ENCODE results near the gene SLC12A8.

Gene SLC12A8

DNA sequence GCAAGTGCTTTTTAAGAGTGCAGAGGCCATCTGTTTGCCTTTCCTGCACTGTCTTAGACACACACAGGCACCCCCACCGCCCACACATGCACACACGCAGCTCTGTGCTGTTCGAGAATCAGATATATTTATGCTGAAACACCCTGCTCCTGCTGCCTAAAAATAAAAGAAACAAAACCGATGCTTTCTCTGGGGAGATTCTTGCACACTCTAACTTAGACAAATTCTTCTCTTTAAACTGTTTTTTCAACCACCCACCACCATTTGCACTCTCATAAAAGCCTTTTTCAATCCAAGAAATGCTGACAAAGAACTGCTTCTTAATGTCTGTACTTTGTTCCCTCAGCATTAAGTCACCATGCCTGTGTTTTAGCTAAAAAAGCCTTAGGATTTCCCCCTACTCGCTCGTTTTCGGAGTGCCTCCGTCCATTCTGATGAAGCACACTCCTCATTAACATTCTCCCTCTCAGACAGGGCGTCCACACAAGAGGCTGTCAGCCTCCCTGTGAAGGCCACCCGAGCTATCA lies 26.2 kb downstream of the SLC12A8 start:
- DNase-seq, result peak in 1 of 2 donors; percentile 53

GRCh38 chr3:125185805-125186204 lies 26.7 kb downstream of the SLC12A8 start:
- DNase-seq, result no peak

DNA sequence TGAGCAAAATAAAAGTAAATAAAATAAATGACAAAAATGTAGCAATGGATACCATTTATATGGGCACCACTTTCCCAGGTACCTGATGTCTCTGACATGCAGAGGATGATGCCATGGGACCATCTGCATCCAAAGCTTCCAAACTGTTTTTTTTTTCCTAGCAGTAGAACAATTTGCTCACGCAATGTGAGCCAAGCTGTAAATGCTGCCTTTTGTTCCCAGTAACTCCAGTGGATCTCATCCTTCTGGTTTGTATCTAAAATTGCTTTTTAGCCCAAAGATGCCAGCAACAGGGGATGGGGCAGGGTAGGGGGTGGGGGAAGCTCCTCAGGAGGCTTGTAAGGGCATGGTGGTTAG lies 32.7 kb downstream of the SLC12A8 start:
- DNase-seq, result peak in 1 of 2 donors; percentile 13

DNA sequence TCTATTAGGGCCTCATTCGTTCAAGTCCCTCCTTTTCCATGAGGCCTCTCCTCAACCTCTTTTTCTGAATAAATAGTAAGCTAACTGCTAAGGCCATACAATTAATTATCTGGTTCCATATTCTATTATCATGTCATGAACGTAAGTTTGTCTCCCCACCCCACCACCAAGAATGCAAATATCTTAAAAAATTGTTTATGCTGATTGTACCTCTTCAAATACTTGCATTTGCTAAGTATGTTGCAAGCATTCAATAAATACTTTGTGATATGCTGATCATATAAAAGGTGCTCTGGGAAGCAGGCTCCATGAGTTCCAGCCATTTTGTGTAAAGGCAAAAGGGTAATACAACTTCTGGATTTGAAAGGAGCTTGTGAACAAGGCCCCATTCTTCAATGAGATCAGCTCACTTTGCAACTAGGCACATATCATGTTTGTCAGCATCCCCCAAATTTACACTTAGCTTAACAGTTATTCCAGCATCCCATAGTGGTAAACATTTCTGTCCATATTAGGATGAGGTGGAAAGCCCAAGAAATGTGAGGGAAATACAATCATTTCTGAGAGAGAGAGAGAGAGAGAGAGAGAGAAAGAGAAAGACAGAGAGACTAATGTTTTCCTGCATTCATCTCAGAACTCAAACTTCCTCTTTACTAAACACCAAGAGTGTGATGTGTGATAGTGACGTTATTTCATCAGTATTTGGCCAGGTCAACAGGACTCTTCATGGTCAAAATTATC lies 33.2 kb downstream of the SLC12A8 start:
- DNase-seq, result no peak

DNA sequence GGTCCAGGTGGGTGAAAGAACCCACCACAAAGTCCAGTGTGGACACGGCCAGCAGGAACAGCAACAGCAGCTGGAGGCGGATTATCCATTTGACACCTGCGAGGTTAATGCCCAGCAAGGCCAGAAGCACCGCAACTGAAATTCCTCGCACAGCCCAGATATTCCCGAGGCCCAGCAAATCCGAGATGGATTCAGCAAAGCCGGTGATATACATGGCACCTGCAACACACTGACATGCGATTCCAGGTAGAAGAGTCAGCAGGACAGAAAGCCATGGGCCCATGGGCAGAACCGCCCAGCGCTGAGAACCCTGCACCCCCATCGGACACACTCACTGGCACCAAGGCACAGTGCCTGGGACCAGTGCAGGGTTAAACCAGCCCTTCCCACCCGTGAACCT lies 34.8 kb downstream of the SLC12A8 start:
- DNase-seq, result no peak

- DNase-seq, result no peak
Observed at GRCh38 chr3:125175295-125176078, 37.1 kb downstream of the SLC12A8 start.

GRCh38 chr3:125172346-125172745 lies 40.2 kb downstream of the SLC12A8 start:
- DNase-seq, result no peak

DNA sequence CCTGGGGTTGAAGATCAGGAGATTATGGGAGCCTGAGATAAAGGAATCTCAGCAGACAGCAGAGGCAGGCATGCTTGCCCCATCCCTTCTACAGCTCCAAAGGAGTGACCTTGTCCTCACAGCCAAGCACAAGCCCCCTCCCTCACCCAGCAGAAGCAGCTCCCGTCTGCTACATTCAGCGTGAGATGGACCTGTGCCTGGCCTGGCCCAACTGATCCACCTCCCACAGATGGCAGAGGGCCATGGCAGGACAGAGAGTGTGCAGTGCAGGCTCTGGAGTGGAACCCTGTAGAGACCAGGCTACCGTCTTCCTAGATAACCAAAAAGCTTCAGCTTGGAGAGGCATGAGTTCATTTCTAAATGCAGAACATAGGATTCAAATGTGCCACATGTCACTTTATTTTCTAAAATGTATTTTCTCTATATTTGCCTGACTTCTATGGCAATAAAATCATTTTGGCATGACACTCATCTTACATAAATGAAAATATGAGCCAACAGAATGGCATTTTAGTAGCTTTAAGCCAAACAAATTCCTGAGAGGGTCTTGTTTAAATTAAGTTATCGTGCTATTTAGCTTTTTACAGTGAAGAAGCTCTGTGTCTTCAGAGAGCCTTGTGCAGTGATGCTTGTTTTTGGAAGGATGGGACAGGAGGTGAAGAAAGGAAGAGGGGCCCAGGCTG lies 43.7 kb downstream of the SLC12A8 start:
- DNase-seq, result no peak

DNA sequence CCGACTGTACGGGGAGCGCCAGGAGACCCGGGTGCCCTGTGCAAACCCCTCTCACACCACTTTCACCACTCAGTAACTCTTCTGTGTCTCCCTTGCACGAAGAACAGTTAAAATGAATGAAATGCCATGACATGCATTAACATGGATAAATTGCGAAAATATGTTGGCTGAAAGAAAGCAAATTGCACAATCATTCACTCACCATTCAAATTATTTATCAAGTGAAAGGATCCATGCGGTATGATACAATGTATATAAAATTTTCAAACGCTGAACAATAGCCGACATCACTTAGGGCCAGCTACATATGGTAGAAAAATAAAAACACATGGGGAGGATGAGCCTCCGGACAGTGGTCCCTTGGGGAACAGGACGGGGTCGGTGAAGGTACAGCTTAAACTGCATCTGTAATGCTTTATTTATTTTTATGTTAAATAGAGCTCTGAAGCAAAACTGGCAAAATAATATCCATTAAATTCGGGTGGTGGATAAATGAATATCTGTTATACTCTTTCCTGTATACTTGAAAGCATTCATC lies 45.9 kb downstream of the SLC12A8 start:
- DNase-seq, result no peak

- DNase-seq, result no peak
Observed at GRCh38 chr3:125165948-125166553, 46.5 kb downstream of the SLC12A8 start.

DNA sequence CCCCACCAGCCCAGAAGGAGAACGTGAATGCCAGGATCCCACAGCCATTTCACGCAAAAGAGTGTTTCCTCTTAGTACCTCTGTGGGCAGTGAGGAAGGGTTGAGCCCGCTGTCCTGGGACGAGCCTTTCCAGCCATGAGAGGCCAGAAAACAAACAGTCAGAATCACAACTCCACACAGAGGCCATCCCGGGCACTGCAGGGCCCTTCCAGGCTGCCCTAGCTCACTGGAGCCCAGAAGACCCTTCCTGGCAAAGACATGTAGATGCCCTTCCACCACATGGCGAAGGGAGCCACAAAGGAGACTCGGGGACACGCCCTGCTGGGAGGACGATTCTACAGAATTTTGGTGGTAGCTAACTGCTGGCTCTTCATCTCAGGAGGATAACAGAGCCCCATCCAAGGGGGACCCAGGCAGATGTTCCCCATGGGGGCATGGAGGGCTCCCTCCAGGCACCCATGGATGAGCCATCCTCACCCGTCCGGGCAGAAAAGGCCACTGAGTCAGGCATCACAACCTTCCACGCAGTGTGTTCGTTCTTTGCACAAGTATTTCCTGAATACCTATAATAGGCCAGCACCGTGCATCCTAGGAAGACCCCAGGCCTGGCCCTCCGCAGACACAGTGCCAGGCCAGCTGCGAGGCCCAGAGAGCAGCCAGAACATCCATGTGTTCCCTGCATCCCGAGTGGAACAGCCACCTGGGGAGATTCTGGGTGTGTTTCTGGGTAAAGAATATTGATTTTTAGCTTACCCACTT lies 47.2 kb downstream of the SLC12A8 start:
- no peak for DNase-seq

DNA sequence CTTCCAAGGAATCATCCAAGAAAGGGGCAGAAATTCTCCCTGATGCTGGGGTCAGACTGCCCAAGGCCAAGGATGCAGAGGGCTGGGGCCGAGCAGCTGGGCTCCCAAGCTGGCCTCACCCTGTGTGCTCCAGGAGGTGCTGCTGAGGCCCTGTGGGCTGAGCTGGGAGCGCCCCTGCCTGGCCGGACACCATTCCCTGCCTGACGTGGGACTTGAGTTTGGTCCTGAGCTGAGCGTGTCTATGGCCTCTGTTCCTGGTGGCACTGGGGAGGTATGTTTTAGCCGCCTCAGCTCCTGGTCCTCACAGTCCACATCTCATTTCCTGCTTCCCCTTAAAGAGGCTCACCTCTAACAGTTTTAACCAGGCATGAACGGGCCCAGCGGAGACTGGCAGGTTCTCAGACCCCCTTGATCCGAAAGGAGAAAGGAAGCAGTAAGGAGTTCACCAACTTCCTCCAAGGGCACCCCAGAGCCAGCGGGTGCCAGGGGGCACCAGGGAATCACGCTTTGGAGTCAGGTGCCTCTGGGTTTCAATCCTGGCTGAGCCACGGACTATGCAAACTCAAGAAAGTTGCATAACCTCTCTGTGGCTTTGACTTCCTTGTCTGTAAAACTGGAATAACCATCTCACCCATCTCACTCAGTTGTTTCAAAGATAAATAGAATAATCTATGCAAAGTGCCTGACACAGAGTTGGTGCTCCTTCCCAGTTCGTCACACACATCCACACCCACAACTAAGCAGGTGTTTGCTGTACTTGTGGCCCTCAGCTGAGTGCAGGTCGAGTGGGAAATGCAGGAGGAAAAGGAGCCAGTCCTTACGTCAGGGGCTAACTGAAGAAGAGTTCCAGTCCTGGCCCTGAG lies 48.6 kb downstream of the SLC12A8 start:
- DNase-seq, result no peak

- no peak for DNase-seq
Observed at GRCh38 chr3:125161607-125162219, 50.8 kb downstream of the SLC12A8 start.

- DNase-seq, result no peak
Observed at GRCh38 chr3:125160606-125161371, 51.8 kb downstream of the SLC12A8 start.

DNA sequence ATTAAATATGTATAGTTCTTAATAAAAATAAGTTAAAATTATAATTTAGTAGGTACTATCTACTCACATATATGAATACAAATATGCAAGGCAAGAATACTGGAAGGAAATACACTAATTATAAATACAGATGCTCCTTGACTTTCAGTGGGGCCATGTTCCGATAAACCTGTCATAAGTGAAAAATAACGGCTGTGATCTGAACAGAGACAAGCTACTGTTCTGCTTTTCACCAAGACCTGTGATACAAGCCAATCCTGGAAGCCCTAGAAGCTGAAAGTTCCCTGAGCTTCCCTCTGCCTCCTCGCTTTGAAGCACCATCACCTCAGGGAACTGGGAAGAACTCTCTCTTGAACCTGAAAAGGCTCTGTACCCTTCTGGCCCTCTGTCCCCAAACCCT lies 55.4 kb downstream of the SLC12A8 start:
- DNase-seq, result no peak

DNA sequence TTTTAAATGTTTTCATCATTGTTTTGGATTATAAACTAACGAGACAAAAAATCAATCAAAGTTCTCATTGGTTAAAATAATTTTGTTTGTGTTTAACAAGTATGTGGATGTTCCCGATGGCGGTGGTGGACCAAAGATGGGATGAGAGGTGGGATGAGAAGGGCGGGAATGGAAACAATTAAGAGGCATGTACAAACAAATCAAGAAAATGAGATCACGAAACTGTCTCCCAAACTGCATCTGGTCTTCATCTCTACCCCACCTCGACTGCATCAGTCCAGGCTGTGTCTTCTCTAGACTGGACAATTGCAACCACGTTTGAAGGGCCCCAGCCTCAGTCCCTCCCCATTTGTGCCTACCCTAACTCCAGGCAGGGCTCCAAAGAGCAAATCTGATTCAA lies 56.1 kb downstream of the SLC12A8 start:
- DNase-seq, result no peak

DNA sequence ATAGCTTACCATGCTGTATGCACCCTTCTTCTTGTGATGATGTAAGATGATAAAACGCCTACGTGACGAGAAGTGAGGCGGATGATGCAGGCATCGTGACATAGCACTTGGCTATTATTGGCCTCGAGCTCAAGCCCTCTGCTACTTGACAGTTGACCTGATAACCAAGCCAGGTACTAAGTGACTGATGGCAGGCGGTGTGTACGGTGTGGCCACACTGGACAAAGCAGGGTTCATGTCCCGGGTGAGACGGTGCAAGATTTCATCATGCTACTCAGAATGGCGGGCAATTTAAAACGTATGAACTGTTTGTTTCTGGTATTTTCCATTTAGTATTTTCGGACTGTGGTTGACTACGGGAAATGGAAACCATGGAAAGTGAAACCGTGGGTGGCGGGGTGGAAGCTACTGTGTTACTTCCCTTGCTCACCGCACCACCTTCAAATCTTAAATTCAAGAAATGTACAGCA lies 57.7 kb downstream of the SLC12A8 start:
- no peak for DNase-seq

DNA sequence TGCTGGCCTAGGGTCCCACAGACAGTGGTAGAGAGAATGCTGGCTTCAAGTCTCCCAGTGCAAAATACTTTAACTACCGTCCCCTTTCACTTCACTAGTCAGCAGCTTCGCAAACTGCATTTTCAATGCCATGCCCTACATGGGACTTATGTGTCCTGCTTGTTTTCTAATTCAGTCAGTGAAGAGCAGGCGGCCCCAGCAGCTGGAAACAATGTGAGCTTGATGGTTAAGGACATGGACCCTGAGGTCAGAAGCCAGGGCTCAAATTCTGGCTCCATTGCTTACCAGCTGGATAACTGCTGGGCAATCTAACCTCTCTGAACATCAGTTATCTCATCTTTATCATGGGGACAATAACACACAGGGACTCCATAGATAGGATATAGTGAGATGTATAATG lies 58.4 kb downstream of the SLC12A8 start:
- DNase-seq, result no peak

GRCh38 chr3:125152951-125153350 lies 59.6 kb downstream of the SLC12A8 start:
- DNase-seq, result no peak

GRCh38 chr3:125151916-125152315 lies 60.6 kb downstream of the SLC12A8 start:
- DNase-seq, result no peak

Measured in hippocampal formation (tissue), 2 donors.